22Rv1 (cell line): ENCODE results near the gene ANKS1B.

Source experiments
- ZFX ChIP-seq: fragments of 450-650 bp; IDR thresholded peaks from 2 replicates; pipeline ENCODE4 v1.6.1; 2017; ENCODE audit warnings: antibody characterized with exemption, borderline replicate concordance
- TF ChIP-seq, protein P1 (sequence below): fragments of 450-650 bp; IDR thresholded peaks from 2 replicates; pipeline ENCODE4 v1.5.1; 2017; ENCODE audit warnings: mild to moderate bottlenecking

- TF ChIP-seq, protein P1, sequence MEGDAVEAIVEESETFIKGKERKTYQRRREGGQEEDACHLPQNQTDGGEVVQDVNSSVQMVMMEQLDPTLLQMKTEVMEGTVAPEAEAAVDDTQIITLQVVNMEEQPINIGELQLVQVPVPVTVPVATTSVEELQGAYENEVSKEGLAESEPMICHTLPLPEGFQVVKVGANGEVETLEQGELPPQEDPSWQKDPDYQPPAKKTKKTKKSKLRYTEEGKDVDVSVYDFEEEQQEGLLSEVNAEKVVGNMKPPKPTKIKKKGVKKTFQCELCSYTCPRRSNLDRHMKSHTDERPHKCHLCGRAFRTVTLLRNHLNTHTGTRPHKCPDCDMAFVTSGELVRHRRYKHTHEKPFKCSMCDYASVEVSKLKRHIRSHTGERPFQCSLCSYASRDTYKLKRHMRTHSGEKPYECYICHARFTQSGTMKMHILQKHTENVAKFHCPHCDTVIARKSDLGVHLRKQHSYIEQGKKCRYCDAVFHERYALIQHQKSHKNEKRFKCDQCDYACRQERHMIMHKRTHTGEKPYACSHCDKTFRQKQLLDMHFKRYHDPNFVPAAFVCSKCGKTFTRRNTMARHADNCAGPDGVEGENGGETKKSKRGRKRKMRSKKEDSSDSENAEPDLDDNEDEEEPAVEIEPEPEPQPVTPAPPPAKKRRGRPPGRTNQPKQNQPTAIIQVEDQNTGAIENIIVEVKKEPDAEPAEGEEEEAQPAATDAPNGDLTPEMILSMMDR: no peak
- no peak for TF ChIP-seq ZFX
Measured at GRCh38 chr12:99154983-99155336, 829.8 kb downstream of the ANKS1B start.
